H9 (cell line): ENCODE results near the gene SPRED2. TPM values are rescaled to one million over a fixed set of nuclear protein-coding genes. Genes with fewer than 3 reads are reported as not detected.

Source experiments
- DNase-seq: peaks from one replicate; pipeline ENCODE4 v3.0.0-alpha.2; 2017
- H2AFZ ChIP-seq: one replicate; pipeline ENCODE4 v1.6.1; 2013; ENCODE audit warnings: mild to moderate bottlenecking, low read length, control low read depth, moderate library complexity
- H2AK5ac ChIP-seq: 2 replicates; pipeline ENCODE4 v1.6.1; 2013; ENCODE audit warnings: low read length, control low read depth, mixed read lengths; ENCODE audit not compliant: insufficient read length
- H2BK120ac ChIP-seq: one replicate; pipeline ENCODE4 v1.6.1; 2013; ENCODE audit warnings: low read depth, mild to moderate bottlenecking, low read length, control low read depth, inconsistent platforms; ENCODE audit not compliant: poor library complexity, severe bottlenecking
- H2BK12ac ChIP-seq: 2 replicates; pipeline ENCODE4 v1.6.1; 2013; ENCODE audit warnings: low read length, control low read depth, mixed read lengths, low read depth; ENCODE audit not compliant: insufficient read length
- H2BK15ac ChIP-seq: 2 replicates; pipeline ENCODE4 v1.6.1; 2013; ENCODE audit warnings: low read depth, low read length, control low read depth
- H2BK20ac ChIP-seq: one replicate; pipeline ENCODE4 v1.6.1; 2013; ENCODE audit warnings: low read depth, mild to moderate bottlenecking, low read length, control low read depth, inconsistent platforms; ENCODE audit not compliant: poor library complexity, severe bottlenecking
- H2BK5ac ChIP-seq: 2 replicates; pipeline ENCODE4 v1.6.1; 2013; ENCODE audit warnings: low read length, control low read depth, mixed read lengths; ENCODE audit not compliant: insufficient read length
- H3K14ac ChIP-seq: 2 replicates; pipeline ENCODE4 v1.6.1; 2013; ENCODE audit warnings: low read length, control low read depth; ENCODE audit not compliant: insufficient read depth
- H3K18ac ChIP-seq: 2 replicates; pipeline ENCODE4 v1.6.1; 2013; ENCODE audit warnings: low read depth, mild to moderate bottlenecking, mixed read lengths, low read length, control low read depth; ENCODE audit not compliant: insufficient read length
- H3K23ac ChIP-seq: 2 replicates; pipeline ENCODE4 v1.6.1; 2013; ENCODE audit warnings: low read length, control low read depth, mixed read lengths, low read depth; ENCODE audit not compliant: insufficient read length
- H3K23me2 ChIP-seq: 2 replicates; pipeline ENCODE4 v1.6.1; 2013; ENCODE audit warnings: low read depth, mild to moderate bottlenecking, mixed read lengths, low read length, control low read depth; ENCODE audit not compliant: insufficient read length, poor library complexity, severe bottlenecking
- H3K27ac ChIP-seq: 2 replicates; pipeline ENCODE4 v1.5.1; 2013; ENCODE audit warnings: low read length, control low read depth, mixed read lengths, low read depth; ENCODE audit not compliant: insufficient read length
- H3K27me3 ChIP-seq: 2 replicates; pipeline ENCODE4 v1.6.1; 2013; ENCODE audit warnings: low read length, control low read depth, inconsistent platforms; ENCODE audit not compliant: insufficient read depth
- H3K4ac ChIP-seq: 2 replicates; pipeline ENCODE4 v1.6.1; 2013; ENCODE audit warnings: low read depth, mild to moderate bottlenecking, control low read depth, inconsistent platforms, low read length, moderate library complexity
- H3K4me1 ChIP-seq: 2 replicates; pipeline ENCODE4 v1.6.1; 2013; ENCODE audit warnings: low read length, control low read depth, inconsistent platforms; ENCODE audit not compliant: insufficient read depth
- H3K4me2 ChIP-seq: 2 replicates; pipeline ENCODE4 v1.6.1; 2013; ENCODE audit warnings: low read length, control low read depth, mixed read lengths; ENCODE audit not compliant: insufficient read length, insufficient read depth
- H3K56ac ChIP-seq: 2 replicates; pipeline ENCODE4 v1.6.1; 2013; ENCODE audit warnings: low read depth, mild to moderate bottlenecking, mixed read lengths, low read length, control low read depth; ENCODE audit not compliant: insufficient read length
- H3K79me1 ChIP-seq: 2 replicates; pipeline ENCODE4 v1.6.1; 2013; ENCODE audit warnings: low read depth, mild to moderate bottlenecking, moderate library complexity, low read length, control low read depth, inconsistent platforms; ENCODE audit not compliant: insufficient read depth, poor library complexity, severe bottlenecking
- H3K79me2 ChIP-seq: 2 replicates; pipeline ENCODE4 v1.6.1; 2013; ENCODE audit warnings: low read length, control low read depth, inconsistent platforms; ENCODE audit not compliant: insufficient read depth
- H3K9ac ChIP-seq: 2 replicates; pipeline ENCODE4 v1.6.1; 2013; ENCODE audit warnings: low read length, control low read depth, mixed read lengths; ENCODE audit not compliant: insufficient read length; ENCODE audit errors: extremely low read depth
- H3K9me3 ChIP-seq: one replicate; pipeline ENCODE4 v1.6.1; 2013; ENCODE audit warnings: low read depth, low read length, inconsistent platforms; ENCODE audit not compliant: control insufficient read depth
- H3T11ph ChIP-seq: one replicate; pipeline ENCODE4 v1.6.1; 2013; ENCODE audit warnings: mild to moderate bottlenecking, low read length, control low read depth, inconsistent platforms
- H4K20me1 ChIP-seq: one replicate; pipeline ENCODE4 v1.6.1; 2013; ENCODE audit not compliant: control insufficient read depth, insufficient read length, insufficient read depth
- H4K5ac ChIP-seq: 2 replicates; pipeline ENCODE4 v1.6.1; 2013; ENCODE audit warnings: low read depth, mild to moderate bottlenecking, mixed read lengths, low read length, control low read depth; ENCODE audit not compliant: insufficient read length
- H4K8ac ChIP-seq: replicated peaks from 2 replicates; pipeline ENCODE4 v1.6.1; 2013; ENCODE audit warnings: low read length, control low read depth, mixed read lengths, low read depth; ENCODE audit not compliant: insufficient read length
- H4K91ac ChIP-seq: 2 replicates; pipeline ENCODE4 v1.6.1; 2013; ENCODE audit warnings: low read depth, mild to moderate bottlenecking, moderate library complexity, mixed read lengths, low read length, control low read depth; ENCODE audit not compliant: insufficient read length
- H3K27ac Mint-ChIP-seq, 3 experiments: 2 replicates in 2 of 3; 3 replicates in 1 of 3; pipeline ENCODE4 v1.8.0; 2020 to 2021; ENCODE audit warnings: mixed read lengths in 3 of 3, mild to moderate bottlenecking in 1 of 3, moderate library complexity in 1 of 3
- H3K27me3 Mint-ChIP-seq: 2 replicates; pipeline ENCODE4 v1.8.0; 2021; ENCODE audit warnings: low read depth, mild to moderate bottlenecking, moderate library complexity, mixed read lengths
- H3K36me3 Mint-ChIP-seq, 3 experiments: 2 replicates in 2 of 3; 3 replicates in 1 of 3; pipeline ENCODE4 v1.8.0; 2020 to 2021; ENCODE audit warnings: low read depth in 3 of 3, mixed read lengths in 3 of 3; ENCODE audit not compliant: insufficient read depth in 1 of 3
- H3K4me1 Mint-ChIP-seq, 2 experiments: 2 replicates each; pipeline ENCODE4 v1.8.0; 2020; ENCODE audit warnings: mixed read lengths in 2 of 2
- H3K4me3 Mint-ChIP-seq, 2 experiments: 2 replicates in 1 of 2; 3 replicates in 1 of 2; pipeline ENCODE4 v1.8.0; 2020 to 2021; ENCODE audit warnings: mild to moderate bottlenecking in 2 of 2, mixed read lengths in 2 of 2, moderate library complexity in 1 of 2
- H3K9me3 Mint-ChIP-seq, 2 experiments: 2 replicates in 1 of 2; 3 replicates in 1 of 2; pipeline ENCODE4 v1.8.0; 2020; ENCODE audit warnings: mild to moderate bottlenecking in 2 of 2, mixed read lengths in 2 of 2, moderate library complexity in 1 of 2
- CTCF ChIP-seq: fragments of 200-600 bp; sonication (generic); conservative IDR thresholded peaks from 3 replicates; pipeline ENCODE4 v1.8.0; 2021; ENCODE audit warnings: antibody characterized with exemption, mild to moderate bottlenecking
- WGBS: extraction: QIAGEN DNeasy Blood & Tissue Kit; methylation state at CpG from one replicate; pipeline ENCODE4 v1.1.7; 2013; ENCODE audit warnings: missing lambda C conversion rate, low lambda C conversion rate, mixed read lengths; ENCODE audit not compliant: insufficient read length; ENCODE audit errors: extremely low coverage; 5-methylcytosine and 5-hydroxymethylcytosine counted together
- total RNA-seq: library from RNA; stranded (reverse); gene quantifications from 2 replicates; pipeline ENCODE4 v1.2.1, GENCODE V29; 2021

SPRED2 gene
- total RNA-seq, 1 experiment from 2014 or later = 23.5 TPM

DNA sequence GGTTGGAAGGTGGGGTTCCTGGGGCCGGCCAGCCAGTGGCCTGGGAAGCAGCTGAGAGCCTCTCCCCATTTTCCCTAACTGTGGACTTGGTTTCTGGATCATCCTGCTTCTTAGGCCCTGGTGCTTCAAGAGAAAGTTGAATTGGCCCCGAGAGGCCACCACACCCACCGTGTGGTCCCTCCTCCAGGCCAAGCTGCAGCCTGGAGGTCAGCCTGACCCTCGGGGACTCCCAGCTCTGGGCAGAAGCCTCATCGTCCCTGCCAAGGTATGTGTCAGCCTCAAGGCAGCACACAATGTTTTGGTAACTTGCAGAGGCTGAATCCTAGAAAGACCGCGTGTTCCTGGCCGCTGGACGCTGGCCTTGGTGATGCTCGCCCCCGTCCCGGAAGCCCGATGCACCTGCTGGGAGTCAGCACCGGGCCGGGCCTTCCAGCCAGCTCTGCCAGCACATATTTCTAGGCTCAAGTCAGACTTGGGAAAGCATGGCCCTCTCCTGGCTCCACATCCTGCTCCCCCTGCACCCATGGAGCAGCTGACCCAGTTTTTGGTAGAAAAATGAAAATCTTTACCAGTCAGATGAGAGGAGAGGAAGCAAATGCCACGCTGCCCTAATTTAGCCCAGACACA, 132.2 kb downstream of the SPRED2 start:
- H2BK5ac ChIP-seq = no peak overlapping the region
- peaks cover 3% of the 10 kb centered on the region; the same call in 1 of the 2 replicates for H3K4me1 ChIP-seq
- H3K79me2 ChIP-seq = no peaks in the 10 kb centered on the region
- H3K79me1 ChIP-seq = no peaks in the 10 kb centered on the region
- H3K4me2 ChIP-seq = no peak overlapping the region
- Mint-ChIP-seq H3K27ac (no peak overlapping the region), H3K9me3 (no peaks in the 10 kb centered on the region), H3K36me3 (no peaks in the 10 kb centered on the region), H3K4me1 (peaks cover 17 to 20% of the 10 kb centered on the region in 2 experiments), H3K27me3 (peaks cover 48% of the 10 kb centered on the region), H3K4me3 (no peak overlapping the region)
- no peak overlapping the region for H3K14ac ChIP-seq
- no peak overlapping the region for H3K4ac ChIP-seq
- no peaks in the 10 kb centered on the region for H3K23me2 ChIP-seq
- H2BK15ac ChIP-seq = no peak overlapping the region
- no peak overlapping the region for H2BK12ac ChIP-seq
- no peak overlapping the region for H3K18ac ChIP-seq
- no peak overlapping the region for H3K9ac ChIP-seq
- no peak overlapping the region for H4K91ac ChIP-seq
- no peak overlapping the region for H2BK120ac ChIP-seq
- H4K5ac ChIP-seq = no peak overlapping the region
- H3K56ac ChIP-seq = no peak overlapping the region
- no peak overlapping the region for H2AFZ ChIP-seq
- no peaks in the 10 kb centered on the region for H3K9me3 ChIP-seq
- H2AK5ac ChIP-seq = no peak overlapping the region
- no peak overlapping the region for H3K27ac ChIP-seq
- no peaks in the 10 kb centered on the region for H3K27me3 ChIP-seq
- no peak for DNase-seq
- no peaks in the 10 kb centered on the region for H4K20me1 ChIP-seq
- no peak overlapping the region for H3K23ac ChIP-seq
- no peak overlapping the region for H3T11ph ChIP-seq
- no peak overlapping the region for H4K8ac ChIP-seq
- WGBS = no CpG with 5 or more reads among the region's 16 CpGs
- no peak for TF ChIP-seq CTCF
- H2BK20ac ChIP-seq = no peak overlapping the region
